Superior temporal gyrus (tissue), 1 donor: ENCODE data around the gene AVEN.
"Not testable (repeated sequence)": the region's sequence is repeated elsewhere in the genome, so short reads cannot be mapped to it uniquely, and the experiment has no call there.

ENCODE experiments used
- DNase-seq: peaks from one replicate; pipeline ENCODE4 v3.0.0-alpha.2; 2016; ENCODE audit errors: extremely low spot score

AVEN gene

GRCh38 chr15:33848011-33848410 lies 191.0 kb downstream of the AVEN start:
- no peak for DNase-seq

GRCh38 chr15:33846862-33847261 lies 192.1 kb downstream of the AVEN start:
- no peak for DNase-seq

GRCh38 chr15:33846142-33846541 lies 192.9 kb downstream of the AVEN start:
- DNase-seq = no peak

GRCh38 chr15:33844597-33844996 lies 194.4 kb downstream of the AVEN start:
- DNase-seq = no peak

GRCh38 chr15:33844186-33844585 lies 194.8 kb downstream of the AVEN start:
- DNase-seq = no peak

- DNase-seq = no peak
These were observed 198.4 kb downstream of the AVEN start for GRCh38 chr15:33840615-33841014.

- DNase-seq = no peak
These were observed 199.5 kb downstream of the AVEN start for GRCh38 chr15:33839540-33839939.

- no peak for DNase-seq
These were observed 201.7 kb downstream of the AVEN start for GRCh38 chr15:33837294-33837693.

- DNase-seq = no peak
These were observed 203.9 kb downstream of the AVEN start for GRCh38 chr15:33834892-33835743.

- peak; percentile 24 for DNase-seq
These were observed 207.4 kb downstream of the AVEN start for GRCh38 chr15:33831646-33832045.

GRCh38 chr15:33830351-33830750 lies 208.7 kb downstream of the AVEN start:
- DNase-seq = no peak

- DNase-seq = no peak
These were observed 212.8 kb downstream of the AVEN start for GRCh38 chr15:33826201-33826600.

- no peak for DNase-seq
These were observed 213.6 kb downstream of the AVEN start for GRCh38 chr15:33825453-33825852.

- DNase-seq = no peak
These were observed 215.9 kb downstream of the AVEN start for GRCh38 chr15:33823119-33823518.

- no peak for DNase-seq
These were observed 216.5 kb downstream of the AVEN start for GRCh38 chr15:33822479-33822878.

GRCh38 chr15:33819499-33819898 lies 219.5 kb downstream of the AVEN start:
- not testable (repeated sequence) for DNase-seq
